ENCODE data around the gene KIF26B.

KIF26B gene

DNA sequence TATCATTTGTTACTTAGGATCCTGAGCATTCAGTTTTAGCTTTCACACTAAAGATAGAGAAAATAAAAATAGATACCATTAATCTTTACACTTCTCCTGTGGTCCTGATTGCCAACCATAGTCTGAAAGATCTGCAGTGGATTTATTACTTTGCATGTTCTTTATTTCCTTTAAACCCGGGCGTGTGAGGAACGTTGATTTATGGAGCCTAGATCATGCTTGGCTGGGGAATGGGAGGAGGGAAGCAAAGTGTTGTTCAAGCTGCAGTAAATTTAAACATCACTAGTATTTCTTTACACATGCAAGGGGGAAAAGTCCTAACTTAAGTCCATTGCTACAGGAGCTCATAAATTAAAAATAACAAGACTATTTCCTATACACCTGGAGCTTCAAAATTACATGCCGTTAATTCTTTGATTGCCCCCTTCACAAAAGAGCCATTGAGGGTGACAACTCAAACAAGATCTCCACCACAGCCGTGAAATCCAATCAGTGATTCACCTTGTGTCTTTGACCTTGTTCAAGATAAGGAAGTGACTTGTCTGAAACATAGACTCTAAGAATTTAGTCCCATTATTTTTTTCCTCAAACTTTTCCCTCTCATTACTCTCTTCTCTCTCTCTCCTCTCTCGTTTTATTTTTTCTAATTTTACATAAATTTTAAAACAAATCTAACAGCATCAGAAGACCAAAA, 282.7 kb downstream of the KIF26B start:
- no peak for DNase-seq

DNA sequence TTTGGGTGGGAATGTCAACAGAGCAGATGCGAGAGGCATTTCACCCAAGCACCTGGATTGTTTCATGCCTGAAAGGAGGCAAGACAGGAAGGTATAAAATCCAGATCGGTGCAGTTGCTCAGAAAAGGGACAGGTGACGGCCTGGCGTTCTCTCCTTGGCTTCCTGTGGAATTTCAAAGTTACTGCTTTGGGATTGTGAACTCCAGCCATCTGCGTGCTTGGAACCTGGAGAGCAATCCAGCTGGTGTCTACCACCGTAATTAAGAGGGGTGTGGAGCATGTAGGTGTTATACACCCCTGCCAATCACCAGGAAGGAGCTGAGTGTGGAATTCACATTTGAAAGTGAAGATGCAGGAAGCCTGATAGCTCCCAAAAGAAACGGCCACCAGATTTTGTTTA, 286.1 kb downstream of the KIF26B start:
- no peak for DNase-seq

DNA sequence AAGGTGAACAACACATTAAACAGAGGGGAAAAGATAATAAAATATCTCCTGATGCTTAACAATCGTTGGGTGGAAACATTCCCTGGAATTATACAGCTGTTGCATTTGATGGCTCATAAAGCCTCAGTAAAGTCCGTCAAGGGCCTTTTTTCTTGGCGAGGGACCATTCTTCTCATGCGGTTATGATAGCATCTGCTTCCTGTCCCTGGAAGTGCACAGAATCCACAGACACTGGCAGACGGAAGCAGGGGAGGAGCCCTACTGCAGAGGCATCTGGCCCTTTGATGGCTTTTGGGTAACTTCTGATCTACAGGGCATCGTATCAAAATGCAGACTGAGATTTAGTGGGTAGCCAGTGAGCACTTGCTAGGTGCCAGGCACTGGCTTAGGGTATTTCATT, 286.9 kb downstream of the KIF26B start:
- DNase-seq: no peak

DNA sequence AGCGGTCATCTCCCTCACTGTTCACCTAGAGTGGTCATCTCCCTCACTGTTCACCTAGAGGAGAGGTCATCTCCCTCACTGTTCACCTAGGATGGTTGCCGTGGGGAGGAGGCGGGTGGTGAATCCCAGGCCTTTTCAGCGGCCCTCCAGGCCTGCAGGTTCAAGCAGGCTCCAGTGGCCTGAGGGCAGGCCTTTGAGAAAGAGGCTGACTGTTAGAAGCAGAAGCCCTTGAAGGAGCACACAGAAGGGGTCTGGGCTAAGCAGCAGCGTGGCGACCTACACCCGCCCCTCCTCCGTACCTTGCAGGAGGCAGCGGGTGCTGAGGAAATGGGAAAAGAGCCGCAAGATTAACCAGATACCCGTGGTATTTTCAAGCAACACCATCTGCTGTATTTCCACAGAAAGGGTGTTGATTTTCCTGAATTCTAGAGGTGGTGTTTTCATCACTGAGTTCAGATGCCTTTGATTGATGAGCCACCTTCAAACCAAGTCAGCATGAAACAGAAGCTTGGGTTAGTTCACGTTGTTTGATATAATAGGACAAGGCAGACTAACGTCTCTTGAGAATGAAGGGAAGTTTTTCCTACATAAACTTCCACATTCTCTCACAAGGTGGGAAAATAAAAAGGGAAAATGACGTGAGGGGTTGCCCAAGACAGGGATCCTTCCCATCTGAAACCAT, 289.5 kb downstream of the KIF26B start:
- DNase-seq: no peak

DNA sequence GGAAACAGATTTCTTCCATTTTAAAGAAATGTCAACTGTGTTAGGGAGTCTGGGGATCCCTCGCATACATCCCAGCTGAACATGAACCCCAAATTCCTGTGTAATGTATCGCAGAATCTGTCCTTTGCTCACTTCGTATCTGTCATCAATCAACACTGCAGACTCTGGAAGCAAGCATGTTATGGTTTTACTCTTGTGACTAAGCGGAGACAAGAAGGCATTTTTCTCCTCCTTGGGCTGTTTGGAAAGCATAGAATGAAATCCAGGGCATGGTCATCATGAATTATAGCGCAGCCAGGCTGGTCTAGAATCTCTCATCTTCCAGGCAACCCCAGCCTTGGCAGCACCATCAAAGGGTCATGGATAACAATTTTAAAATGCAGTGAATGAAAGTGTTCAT, 290.2 kb downstream of the KIF26B start:
- no peak for DNase-seq

DNA sequence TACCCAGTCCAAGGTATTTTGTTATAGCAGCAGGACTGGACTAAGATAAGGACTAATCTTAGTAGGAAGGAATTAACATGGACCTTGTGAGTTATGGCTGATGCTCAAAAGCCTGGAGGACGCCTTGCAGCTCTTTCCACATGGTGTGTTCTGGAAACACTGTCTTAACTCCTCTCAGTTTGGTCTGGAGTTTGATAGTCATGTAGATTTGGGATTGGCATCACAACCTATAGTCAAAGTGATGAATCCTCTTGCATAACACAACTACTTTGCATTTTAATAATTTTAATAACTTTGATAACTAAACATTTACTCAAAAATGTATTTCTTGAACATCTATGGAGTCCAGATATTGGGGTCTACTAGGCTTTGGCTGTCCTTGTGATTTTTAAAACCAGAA, 293.7 kb downstream of the KIF26B start:
- no peak for DNase-seq

DNA sequence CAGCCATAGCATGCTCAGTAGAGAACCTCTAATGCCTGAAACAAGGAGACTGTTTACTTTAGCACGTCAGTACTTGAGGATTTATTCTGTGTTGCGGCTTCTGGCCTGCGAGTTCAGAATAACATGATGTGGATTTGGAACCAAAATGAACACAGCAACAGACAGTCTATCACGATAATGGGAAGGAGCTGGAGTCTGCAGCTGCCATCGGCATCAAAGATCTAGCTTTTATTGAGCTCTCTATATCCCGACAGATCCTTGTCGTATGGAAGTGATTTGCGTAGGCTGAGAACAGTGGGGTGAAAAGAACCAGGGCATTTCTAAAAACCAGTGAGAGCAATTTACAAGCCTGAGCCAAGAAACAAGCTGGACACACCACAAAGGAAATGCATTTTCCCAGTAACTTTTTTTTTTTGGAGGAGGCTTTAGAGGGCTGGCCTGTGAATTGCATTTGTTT, 294.2 kb downstream of the KIF26B start:
- no peak for DNase-seq

DNA sequence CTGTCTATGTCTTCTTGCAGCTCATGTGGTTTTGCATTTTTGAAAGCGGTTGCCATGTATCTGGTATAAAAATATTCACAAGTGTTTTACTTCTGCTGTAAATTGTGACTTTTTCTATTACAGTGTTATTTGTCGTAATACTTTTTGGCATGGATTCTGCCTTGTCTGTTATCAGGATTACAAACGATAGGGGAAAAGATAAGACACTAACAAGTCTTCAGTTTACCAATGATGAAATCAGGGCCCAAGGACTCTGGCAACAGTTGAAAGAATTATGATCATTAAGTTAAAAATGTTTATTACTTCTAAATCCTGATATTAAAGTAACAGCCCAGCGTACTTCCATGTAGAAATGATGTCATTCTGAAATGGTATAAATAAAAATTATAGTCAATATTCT, 298.8 kb downstream of the KIF26B start:
- DNase-seq: no peak

DNA sequence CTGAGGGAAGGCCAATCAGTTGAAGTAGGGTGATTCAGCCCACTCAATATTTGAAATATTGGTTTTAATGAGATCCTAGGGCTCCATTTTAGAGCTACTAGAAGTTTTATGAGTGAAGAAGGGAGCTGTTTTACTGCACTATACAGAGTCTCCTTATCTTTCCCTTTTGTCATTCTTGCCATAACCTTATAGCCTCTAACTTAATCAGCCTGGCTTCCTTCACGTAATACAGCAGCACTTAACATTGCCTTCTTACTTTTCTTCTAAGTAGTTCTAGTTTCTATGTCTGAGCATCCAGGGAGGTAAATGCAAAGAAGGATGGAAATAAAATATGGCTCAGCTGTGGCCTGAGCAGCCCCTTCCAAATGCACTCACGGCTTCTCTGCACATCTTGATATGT, 299.3 kb downstream of the KIF26B start:
- no peak for DNase-seq

DNA sequence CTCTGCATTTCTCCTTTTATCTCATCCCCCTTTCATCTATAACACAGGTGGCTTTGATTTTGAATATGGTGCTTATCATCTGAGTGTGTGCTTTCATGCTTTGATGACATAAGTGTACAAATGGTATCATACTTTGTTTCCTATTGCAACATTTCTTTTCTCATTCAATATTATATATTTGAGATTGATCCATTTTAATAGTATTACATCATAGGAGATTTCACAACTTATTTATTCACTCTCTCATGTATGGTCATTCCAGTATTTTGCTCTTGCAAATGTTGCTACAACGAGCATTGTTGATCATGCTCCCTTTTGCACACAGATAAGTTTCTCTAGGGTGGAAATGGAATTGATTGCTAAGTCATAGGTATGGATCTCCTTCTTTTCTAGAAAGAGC, 302.8 kb downstream of the KIF26B start:
- DNase-seq: no peak

DNA sequence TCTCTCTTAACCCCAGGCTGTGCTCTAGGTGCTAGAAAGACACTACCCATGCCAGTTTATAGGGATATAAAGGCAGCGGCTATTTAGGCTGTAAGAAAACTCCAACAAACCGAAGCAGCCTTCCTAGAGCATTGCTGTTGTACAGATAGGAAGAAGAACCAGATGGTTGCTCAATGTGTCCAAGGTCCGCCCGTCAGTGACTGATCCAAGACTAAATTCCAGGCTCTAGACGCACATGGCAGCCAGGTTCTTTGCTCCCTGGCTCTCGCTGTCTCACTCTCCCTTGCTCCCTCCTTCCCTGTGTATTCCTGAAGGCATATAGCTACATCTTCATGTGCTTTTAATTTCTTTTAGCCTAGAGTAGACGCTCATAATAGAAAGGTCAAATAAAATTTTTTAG, 303.4 kb downstream of the KIF26B start:
- no peak for DNase-seq

DNA sequence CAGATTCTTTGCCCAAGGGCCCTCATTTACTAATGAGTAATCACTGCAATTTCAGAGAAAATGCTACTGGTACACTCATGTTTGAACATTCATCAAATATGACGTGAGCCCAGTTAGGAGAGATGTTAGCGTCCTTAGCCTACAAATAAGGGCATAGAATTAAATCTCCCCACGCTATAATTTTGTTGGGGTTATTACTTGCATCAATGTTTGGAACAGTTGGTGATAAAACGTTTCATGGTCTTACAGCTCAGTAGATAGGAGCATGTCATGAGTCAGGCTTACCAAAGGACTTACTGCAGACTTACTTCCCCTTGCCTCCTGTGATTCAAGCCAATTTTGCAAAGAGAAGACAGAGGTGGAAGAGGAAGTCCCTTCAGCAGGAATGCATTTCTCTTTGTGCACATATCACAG, 304.0 kb downstream of the KIF26B start:
- DNase-seq: no peak

DNA sequence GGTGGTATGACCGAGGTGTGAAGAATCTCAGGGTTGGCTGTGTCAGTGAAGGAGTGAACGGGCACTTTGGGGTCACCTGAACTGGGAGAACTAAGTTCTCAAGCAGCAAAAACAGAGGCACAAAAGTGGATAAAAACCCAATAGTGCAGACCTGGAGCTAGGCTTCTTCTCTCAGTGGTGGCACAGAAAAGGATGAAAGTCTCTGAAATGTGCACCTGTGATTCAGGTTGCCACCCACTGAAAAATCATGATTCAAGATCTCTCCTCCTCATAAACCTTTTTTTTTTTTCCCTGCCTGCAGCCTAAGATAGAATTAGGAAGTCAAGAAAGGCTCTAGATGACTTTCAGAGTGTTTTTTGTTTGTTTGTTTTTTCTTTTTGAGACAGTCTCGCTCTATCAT, 304.8 kb downstream of the KIF26B start:
- DNase-seq: no peak

DNA sequence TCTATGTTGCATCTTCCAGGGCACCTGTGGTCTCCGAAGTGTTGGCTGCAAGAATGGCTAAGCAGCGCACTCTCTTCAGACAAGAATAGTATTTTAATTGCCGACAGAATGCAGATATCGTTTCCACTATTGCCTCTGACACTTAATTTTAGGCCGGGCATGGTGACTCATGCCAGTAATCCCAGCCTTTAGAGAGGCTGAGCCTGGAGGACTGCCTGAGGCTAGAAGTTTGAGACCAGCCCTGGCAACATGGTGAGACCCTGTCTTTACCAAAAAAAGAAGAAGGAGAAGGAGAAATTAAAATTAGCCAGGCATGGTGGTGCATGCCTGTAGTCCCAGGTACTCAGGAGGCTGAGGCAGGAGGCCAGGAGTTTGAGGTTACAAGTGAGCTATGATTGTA, 306.9 kb downstream of the KIF26B start:
- no peak for DNase-seq

DNA sequence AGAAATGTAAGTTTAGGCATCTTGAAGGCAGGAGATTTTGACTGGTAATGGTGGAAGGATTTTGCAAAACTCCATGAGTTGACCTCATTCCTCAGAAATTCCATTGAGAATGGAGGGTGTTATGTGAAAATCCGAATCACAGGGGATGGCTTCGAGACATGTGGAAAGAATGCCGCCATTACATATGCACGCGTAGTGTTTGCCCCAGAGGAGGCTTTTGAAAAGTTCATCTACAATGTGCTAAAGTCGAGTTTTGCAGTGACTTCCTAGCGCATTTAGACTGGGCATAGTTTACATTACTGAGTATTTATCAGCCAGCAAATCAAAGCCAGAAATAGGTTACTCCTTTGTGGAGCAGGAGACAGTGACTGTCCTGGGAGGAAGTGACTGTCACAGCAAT, 307.4 kb downstream of the KIF26B start:
- DNase-seq: no peak

DNA sequence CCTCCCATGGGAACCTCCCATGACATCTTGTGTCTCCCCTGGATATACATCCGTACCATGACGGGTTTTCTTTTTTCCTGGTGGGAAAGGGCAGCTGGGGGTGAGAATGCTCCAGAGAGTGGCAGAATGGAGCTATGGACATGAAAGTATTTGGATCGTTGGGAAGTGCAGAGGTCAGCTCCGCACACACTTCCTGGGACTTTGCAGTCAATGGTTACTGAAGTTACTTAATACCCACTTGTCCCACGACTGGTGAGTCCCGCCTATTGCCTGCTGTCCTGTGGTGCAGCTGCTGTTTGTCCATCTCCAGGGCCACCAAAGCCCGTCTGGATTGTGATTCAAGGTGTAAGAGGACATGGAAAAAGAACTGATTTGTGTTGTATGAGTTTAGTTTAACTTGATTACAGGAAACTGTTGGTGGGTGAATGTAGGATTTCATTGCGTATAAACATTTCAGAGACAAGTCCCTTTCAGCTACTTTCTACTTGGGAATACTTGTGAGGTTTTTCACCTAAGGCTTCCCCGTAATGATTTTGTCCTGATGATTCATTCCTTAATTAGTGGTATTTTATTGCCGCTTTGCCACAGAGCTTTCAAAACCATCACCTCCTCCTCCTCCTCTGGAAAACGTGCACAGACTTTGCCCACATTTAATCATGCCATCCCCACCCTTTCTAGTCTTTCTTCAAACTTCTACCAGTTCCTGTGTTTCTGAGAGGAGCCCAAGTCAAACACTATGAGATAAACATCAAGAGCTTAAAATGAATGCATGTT, 308.8 kb downstream of the KIF26B start:
- DNase-seq: no peak

DNA sequence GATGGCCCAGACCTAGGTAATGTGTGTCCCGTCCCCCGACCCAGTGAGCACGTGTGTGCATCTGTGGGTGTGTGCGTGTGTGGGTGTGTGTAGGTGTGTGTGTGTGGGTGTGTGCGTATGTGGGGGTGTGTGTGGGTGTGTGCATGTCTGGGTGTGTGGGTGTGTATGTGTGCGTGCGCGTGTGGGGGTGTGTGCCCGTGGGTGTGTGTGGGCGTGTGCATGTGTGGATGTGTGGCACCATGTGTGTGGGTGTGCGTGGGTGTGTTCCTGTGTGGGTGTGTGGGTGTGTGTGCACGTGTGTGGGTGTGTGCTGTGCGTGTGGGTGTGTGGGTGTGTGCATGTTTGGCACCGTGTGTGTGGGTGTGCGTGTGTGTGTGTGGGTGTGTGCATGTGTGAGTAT, 309.5 kb downstream of the KIF26B start:
- no peak for DNase-seq

DNA sequence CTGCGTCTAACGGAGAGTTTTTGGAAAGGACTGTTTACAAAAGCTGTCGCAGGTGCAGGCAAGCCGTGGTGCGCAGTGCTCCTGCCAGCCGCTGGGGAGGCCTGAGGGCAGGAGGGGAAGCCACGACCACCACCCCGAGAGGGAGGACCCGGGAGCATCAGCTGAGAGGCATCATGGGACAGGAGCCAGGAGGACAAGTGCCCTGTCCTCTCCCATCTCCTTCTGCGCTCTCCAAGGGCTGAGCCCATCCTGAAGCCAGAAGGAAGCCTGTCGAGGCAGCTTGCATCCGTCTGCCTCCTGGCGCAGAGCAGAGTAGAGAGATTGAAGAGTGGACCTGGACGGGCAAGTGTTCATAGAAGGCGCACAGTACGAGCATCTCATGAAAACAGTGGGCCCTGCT, 310.9 kb downstream of the KIF26B start:
- no peak for DNase-seq

DNA sequence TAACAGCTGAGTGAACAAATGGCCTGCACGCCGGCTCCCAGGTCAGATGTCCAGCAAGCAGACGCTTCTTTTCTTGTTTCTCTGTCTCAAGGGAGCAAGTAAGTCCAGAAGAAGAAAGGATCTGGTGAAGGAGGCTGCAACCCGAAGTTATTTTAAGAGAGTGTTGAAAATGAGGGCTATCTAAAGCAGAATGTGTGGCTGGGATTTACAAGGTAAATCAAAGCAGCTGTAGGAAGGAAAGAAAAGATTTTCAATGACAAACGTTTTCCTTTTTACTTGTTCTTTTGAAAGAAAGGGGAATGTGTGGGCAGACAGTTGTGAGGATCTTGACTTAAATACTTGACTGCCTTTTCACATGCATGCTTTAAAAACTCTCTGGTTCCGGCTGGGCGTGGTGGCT, 311.5 kb downstream of the KIF26B start:
- DNase-seq: no peak

DNA sequence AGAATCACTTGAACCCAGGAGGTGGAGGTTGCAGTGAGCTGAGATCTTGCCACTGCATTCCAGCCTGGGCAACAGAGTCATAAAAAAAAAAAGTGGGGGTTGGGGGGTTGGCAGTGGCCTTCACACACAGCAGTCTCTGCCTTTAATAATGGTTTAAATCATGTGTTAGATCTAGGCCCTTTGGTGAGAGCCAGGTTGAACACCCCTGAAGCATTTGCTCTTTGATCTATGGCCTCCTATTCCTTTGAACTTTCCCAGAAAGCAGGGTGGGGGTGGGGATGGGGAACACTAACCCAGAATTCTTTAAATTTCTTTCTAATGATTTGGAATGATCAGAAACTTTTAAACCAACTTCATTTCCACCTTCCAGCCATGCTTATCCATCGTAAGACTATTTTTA, 313.0 kb downstream of the KIF26B start:
- no peak for DNase-seq

DNA sequence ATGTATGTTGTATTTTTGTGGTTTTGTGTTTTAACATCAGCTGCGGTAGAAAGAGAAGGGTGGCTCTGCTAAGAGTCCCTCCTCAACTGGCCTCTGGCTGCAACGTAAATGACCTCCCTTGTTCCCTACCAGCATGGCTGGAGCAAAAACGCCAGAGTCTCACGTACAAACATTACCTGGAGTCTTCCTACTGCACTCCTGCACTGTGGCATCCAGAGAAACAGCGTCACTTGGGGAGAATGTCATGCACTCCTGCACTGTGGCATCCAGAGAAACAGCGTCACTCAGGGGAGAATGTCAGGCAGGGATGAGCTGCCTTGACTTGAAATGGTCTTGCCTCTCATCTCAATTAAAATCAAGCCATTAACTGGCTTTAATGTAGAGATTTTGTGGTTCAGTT, 314.2 kb downstream of the KIF26B start:
- no peak for DNase-seq

DNA sequence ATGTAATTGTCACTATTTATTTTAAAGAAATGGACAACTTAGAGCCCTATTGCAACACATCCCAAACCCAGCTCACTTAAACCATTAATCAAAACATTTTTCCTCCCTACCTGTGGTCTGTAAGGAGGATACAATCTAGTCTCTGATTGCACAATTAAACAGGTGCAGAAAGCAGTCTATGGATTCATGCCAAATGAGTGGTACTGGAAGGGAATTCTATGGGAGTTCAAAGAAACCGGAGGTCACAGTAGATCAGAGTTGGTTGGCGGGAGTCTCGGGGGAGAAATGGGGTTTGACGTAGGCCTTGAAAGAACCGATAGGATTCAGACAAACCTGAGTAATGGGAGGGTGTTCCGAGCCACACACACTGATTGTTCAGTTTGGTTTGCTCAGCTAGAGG, 314.9 kb downstream of the KIF26B start:
- no peak for DNase-seq

DNA sequence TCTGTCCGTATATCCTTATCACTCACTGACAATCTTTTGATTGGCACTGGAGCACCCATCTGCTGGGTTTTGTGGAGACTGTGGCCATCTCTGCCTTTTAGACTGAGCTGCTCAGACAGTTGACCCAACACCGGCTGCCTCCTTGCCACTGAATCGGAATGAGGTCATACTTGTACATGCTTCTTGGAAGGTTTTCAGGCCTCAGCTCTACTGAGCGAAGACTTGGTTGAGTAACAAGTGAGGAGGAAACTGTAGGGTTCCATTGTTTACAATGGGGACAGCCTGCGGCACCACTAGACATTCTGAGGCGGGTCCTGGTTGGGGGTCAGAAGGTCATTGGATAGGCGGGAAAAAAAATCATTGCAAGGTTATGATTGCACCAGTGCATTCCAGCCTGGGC, 320.3 kb downstream of the KIF26B start:
- DNase-seq: no peak

DNA sequence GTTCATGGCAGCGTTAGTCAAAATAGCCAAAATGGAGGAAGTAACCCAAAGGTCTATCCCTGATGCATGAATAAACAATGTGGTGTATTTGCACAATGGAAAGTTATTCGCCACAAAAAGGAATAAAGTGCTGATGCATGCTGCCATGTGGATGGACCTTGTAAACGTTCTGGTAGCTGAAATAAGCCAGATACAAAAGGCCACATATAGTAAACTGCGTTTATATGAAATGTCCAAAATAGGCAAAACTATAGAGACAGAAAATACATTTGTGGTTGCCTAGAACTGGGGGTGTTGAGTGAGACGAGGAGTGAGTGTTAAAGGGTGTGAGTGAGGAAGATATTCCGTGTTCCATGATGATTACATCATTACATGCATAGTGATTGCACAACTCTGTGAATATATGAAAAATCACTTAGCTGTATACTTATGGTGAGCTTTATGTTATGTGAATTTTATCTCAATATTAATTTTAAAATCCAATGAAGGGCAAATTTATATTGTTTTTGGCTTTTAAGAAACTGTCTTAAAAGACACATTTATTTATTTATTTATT, 321.3 kb downstream of the KIF26B start:
- DNase-seq: no peak

Measured in activated CD4-positive, alpha-beta T cell treated with anti-CD3 and anti-CD28 coated beads, Interleukin-10, Interleukin-2, amounts not matched to agents 100 ng/mL and 50 ng/mL, durations not matched to agents 16 hours and 8 hours (primary cell).